Measurements from ENCODE around the gene TYRO3. TPM values are rescaled to one million over a fixed set of nuclear protein-coding genes. Genes with fewer than 3 reads are reported as not detected.

Gene TYRO3
- total RNA-seq, 2 donors from 2014 or later: 3.2 to 6.0 TPM

GRCh38 chr15:41594801-41595746, 36.1 kb downstream of the TYRO3 start:
- H3K27me3 ChIP-seq: no peaks in the 10 kb centered on the region
- H3K27ac ChIP-seq: no peak overlapping the region
- intact Hi-C loops (cut with DNase I): no loop called here
- DNase-seq: no peak
- H3K4me1 ChIP-seq: no peaks in the 10 kb centered on the region
- no peaks in the 10 kb centered on the region for H3K9me3 ChIP-seq
- H3K4me3 ChIP-seq: no peak overlapping the region
- H3K36me3 ChIP-seq: no peaks in the 10 kb centered on the region
- TF ChIP-seq CTCF (IDR thresholded peaks at IDR 0.05): no peak
- H3K9ac ChIP-seq (ENCODE audit: low read depth in 2 of 2, low read length in 2 of 2): no peak overlapping the region

- no peak for TF ChIP-seq CTCF (IDR thresholded peaks at IDR 0.05)
- Histone ChIP-seq H3K4me1 (no peaks in the 10 kb centered on the region), H3K27me3 (no peaks in the 10 kb centered on the region), H3K36me3 (no peaks in the 10 kb centered on the region), H3K9ac (ENCODE audit: low read depth in 2 of 2, low read length in 2 of 2) (no peak overlapping the region), H3K4me3 (no peak overlapping the region), H3K27ac (no peak overlapping the region), H3K9me3 (no peaks in the 10 kb centered on the region)
- DNase-seq: no peak
- intact Hi-C loops (cut with DNase I): no loop called here
Measured at GRCh38 chr15:41596972-41597371, 38.0 kb downstream of the TYRO3 start.

GRCh38 chr15:41597787-41598186, 38.8 kb downstream of the TYRO3 start:
- H3K9ac ChIP-seq (ENCODE audit: low read depth in 2 of 2, low read length in 2 of 2): no peak overlapping the region
- no peak overlapping the region for H3K27ac ChIP-seq
- TF ChIP-seq CTCF (IDR thresholded peaks at IDR 0.05): no peak
- no peak overlapping the region for H3K4me3 ChIP-seq
- no peaks in the 10 kb centered on the region for H3K27me3 ChIP-seq
- H3K4me1 ChIP-seq: no peaks in the 10 kb centered on the region
- H3K36me3 ChIP-seq: no peaks in the 10 kb centered on the region
- no peaks in the 10 kb centered on the region for H3K9me3 ChIP-seq
- no peak for DNase-seq
- intact Hi-C loops (cut with DNase I): no loop called here

- peaks cover 1% of the 10 kb centered on the region for H3K4me1 ChIP-seq
- H3K36me3 ChIP-seq: no peaks in the 10 kb centered on the region
- H3K27me3 ChIP-seq: no peaks in the 10 kb centered on the region
- no peak overlapping the region for H3K4me3 ChIP-seq
- TF ChIP-seq CTCF (IDR thresholded peaks at IDR 0.05): no peak
- no peak overlapping the region for H3K27ac ChIP-seq
- no peak for DNase-seq
- H3K9me3 ChIP-seq: no peaks in the 10 kb centered on the region
- H3K9ac ChIP-seq (ENCODE audit: low read depth in 2 of 2, low read length in 2 of 2): no peak overlapping the region
- intact Hi-C loops (cut with DNase I): no loop called here
Measured at GRCh38 chr15:41599061-41599460, 40.0 kb downstream of the TYRO3 start.

GRCh38 chr15:41603411-41603935, 44.5 kb downstream of the TYRO3 start:
- Histone ChIP-seq H3K9me3 (no peaks in the 10 kb centered on the region), H3K36me3 (no peaks in the 10 kb centered on the region), H3K4me3 (no peak overlapping the region), H3K4me1 (peaks cover 7% of the 10 kb centered on the region), H3K9ac (ENCODE audit: low read depth in 2 of 2, low read length in 2 of 2) (no peak overlapping the region), H3K27me3 (no peaks in the 10 kb centered on the region), H3K27ac (no peak overlapping the region)
- no peak for DNase-seq
- intact Hi-C loops (cut with DNase I): loop anchor here (5.0 kb wide), 1 partner anchor 209 kb away; no protein-coding TSS in a partner anchor
- TF ChIP-seq CTCF (IDR thresholded peaks at IDR 0.05): no peak
